Astrocyte of the spinal cord (primary cell): Measurements from ENCODE around the gene ADAMTS20.

Experiments
- DNase-seq: peaks from one replicate; pipeline ENCODE4 v3.0.0; 2011; ENCODE audit warnings: low read depth, low spot score
- H3K4me3 ChIP-seq: 2 replicates; pipeline ENCODE4 v1.5.1; 2011; ENCODE audit warnings: low read depth, mild to moderate bottlenecking, low read length, moderate library complexity
- CTCF ChIP-seq: IDR thresholded peaks from 2 replicates; pipeline ENCODE4 v1.5.1; 2012; ENCODE audit warnings: low read depth, mild to moderate bottlenecking, low read length, inconsistent platforms
- in situ Hi-C: cut with HindIII; loops from 2 replicates; pipeline ENCODE4 v1.10.0; 2017; ENCODE audit warnings: low sequenced_read_pairs

ADAMTS20 gene

GRCh38 chr12:43501703-43502102, 50.3 kb downstream of the ADAMTS20 start:
- peak; percentile 48 for DNase-seq
- peak; percentile 65 for TF ChIP-seq CTCF
- in situ Hi-C loops = no loop called here
- H3K4me3 ChIP-seq = no peak overlapping the region

DNA sequence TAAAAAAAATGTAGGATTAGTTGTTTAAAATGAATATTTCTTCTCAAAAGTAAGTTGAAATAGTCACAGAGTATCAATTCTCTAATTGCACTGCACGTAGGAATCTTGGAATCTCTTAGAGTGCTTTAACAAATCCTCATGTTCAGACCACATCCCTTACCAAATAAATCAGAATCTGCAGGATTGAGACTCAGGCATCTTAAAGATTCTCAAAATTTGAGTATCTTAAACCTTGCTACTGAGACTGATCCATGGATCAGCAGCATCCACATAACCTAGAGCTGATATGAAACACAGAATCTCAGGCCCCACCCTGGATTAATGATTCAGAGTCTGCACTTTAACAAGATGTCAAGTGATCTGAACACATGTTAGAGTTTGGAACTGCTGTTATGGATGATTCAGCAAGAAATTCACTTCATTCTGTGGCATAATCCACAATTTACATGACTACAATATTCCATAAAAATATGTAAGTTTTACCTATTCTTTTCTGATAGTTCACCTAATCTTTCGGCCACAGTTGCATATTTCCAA, 58.7 kb downstream of the ADAMTS20 start:
- H3K4me3 ChIP-seq = no peak overlapping the region
- no peak for TF ChIP-seq CTCF
- in situ Hi-C loops = no loop called here
- DNase-seq = no peak

DNA sequence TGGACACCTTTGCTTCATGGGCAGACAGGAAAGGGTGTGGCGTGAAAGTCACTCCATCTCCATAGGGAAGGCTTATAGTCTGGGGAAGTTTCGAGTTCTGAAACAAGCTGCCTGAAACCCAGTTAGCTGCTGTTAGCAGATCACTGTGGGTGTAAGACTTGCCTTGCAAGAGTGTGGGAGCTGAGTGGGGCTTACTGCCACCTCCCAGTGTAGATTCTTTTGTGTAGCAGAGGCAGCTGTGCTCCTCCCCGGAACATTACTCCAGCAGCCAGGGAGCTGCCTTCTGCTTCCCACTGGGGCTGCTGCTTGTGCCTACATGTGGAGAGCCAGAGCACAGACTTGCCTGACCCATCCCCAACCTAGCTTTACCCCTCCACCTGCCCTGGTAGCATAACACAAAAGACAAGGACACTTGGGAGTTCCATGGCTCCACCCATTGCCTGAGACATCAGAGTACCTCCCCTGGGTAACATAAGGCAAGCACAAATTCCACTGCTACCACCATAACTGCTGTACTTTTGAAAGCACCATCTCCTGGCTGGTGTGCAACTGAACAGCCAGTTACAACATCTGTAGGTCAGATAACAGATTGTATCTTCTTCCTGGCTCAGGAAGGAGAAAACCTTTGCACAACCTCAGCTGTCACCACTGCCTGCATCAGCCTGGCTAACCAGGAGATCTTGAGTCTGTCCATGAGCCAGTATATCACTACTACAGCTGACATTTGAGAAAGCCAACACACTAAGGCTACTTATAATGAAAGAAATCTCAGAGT, 69.5 kb downstream of the ADAMTS20 start:
- no peak for DNase-seq
- in situ Hi-C loops = no loop called here
- no peak for TF ChIP-seq CTCF
- no peak overlapping the region for H3K4me3 ChIP-seq

GRCh38 chr12:43480591-43480990, 71.4 kb downstream of the ADAMTS20 start:
- no peak for TF ChIP-seq CTCF
- DNase-seq = no peak
- no peak overlapping the region for H3K4me3 ChIP-seq
- in situ Hi-C loops = no loop called here

GRCh38 chr12:43462741-43463140, 89.3 kb downstream of the ADAMTS20 start:
- no peak overlapping the region for H3K4me3 ChIP-seq
- no peak for TF ChIP-seq CTCF
- in situ Hi-C loops = no loop called here
- no peak for DNase-seq

GRCh38 chr12:43462080-43462479, 89.9 kb downstream of the ADAMTS20 start:
- no peak for DNase-seq
- H3K4me3 ChIP-seq = no peak overlapping the region
- no peak for TF ChIP-seq CTCF
- in situ Hi-C loops = no loop called here
